Measurements from ENCODE around the gene NUMA1.

NUMA1 gene

DNA sequence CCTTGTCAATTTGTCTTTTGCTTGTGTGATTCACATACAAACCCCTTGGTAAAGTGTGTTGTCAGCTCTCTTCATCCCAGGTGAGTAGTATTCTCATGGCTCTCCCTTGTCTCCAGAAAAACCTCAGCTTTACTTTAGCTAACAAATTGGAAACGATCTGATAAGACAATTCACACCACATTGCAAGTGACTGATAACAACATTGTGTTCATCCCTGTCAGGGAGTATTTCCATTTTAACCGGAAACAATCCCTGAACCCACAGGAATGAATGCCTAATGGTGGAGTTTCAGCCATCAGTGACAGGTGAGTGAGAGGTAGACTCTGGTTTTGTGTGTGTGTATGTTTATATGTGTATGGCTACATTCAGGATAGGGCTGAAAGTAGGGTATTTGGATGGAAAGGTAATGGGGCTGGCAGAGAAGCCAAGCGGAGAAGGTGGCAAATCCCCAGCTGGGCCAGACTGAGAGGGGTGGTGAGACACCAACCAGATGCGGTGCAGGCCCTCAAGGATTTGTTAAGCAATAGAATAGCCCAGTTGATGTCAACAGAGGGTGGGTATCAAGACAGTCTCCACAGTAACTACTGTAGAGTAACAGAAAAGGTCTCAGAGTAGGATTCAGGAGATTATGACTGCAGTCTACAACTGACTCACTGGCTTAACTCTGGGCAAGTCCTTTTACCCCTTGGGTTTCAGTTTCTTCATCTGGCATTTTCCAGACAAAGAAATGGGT lies 7.9 kb upstream of the NUMA1 start:
- H3K27me3 ChIP-seq (replicated peaks in 2 of 5; ENCODE audit: control insufficient read depth in 4 of 5, insufficient read depth in 5 of 5, low read length in 4 of 5): no peaks in the 10 kb centered on the region
- H3K36me3 ChIP-seq (ENCODE audit: control insufficient read depth in 4 of 4, insufficient read depth in 4 of 4, low read length in 3 of 4): peaks cover 14 to 64% (median 35%) of the 10 kb centered on the region in 4 experiments
- POLR2A ChIA-PET: no interaction called here
- H3K4me3 ChIP-seq (ENCODE audit: control insufficient read depth in 1 of 7, extremely low read depth in 1 of 7, insufficient read depth in 4 of 7, low read depth in 2 of 7, low read length in 6 of 7): no peak overlapping the region
- H3K9me3 ChIP-seq (ENCODE audit: control extremely low read depth in 1 of 5, control insufficient read depth in 4 of 5, insufficient read depth in 2 of 5, low read depth in 1 of 5, low read length in 4 of 5): no peaks in the 10 kb centered on the region
- no peak overlapping the region for H3K27ac ChIP-seq (ENCODE audit: insufficient read depth in 1 of 2, low read depth in 1 of 2, low read length in 2 of 2, poor library complexity in 1 of 2, severe bottlenecking in 2 of 2)
- peaks cover 0 to 18% (median 13%) of the 10 kb centered on the region in 4 experiments for H3K4me1 ChIP-seq (ENCODE audit: control extremely low read depth in 1 of 4, control insufficient read depth in 4 of 4, insufficient read depth in 4 of 4, low read length in 3 of 4)
- no peak for DNase-seq
- CTCF ChIA-PET: interaction anchor here (0.9 to 8.2 kb wide), 5 partner anchors 10 to 64 kb away, joined by 3 to 86 read pairs (median 23); partner anchors contain the start of gene LAMTOR1
- 97% methylated on average over 3 of the region's 4 CpGs for WGBS (ENCODE audit: insufficient coverage)

- Histone ChIP-seq H3K4me1 (ENCODE audit: control extremely low read depth in 1 of 4, control insufficient read depth in 4 of 4, insufficient read depth in 4 of 4, low read length in 3 of 4) (peaks cover 6 to 23% (median 20%) of the 10 kb centered on the region in 4 experiments), H3K4me3 (ENCODE audit: control insufficient read depth in 1 of 7, extremely low read depth in 1 of 7, insufficient read depth in 4 of 7, low read depth in 2 of 7, low read length in 6 of 7) (no peak overlapping the region), H3K36me3 (ENCODE audit: control insufficient read depth in 4 of 4, insufficient read depth in 4 of 4, low read length in 3 of 4) (peaks cover 9 to 53% (median 33%) of the 10 kb centered on the region in 4 experiments), H3K9me3 (ENCODE audit: control extremely low read depth in 1 of 5, control insufficient read depth in 4 of 5, insufficient read depth in 2 of 5, low read depth in 1 of 5, low read length in 4 of 5) (no peaks in the 10 kb centered on the region), H3K27ac (ENCODE audit: insufficient read depth in 1 of 2, low read depth in 1 of 2, low read length in 2 of 2, poor library complexity in 1 of 2, severe bottlenecking in 2 of 2) (peak overlapping the region in 1 of 2 experiments; percentile 15), H3K27me3 (replicated peaks in 2 of 5; ENCODE audit: control insufficient read depth in 4 of 5, insufficient read depth in 5 of 5, low read length in 4 of 5) (no peaks in the 10 kb centered on the region)
- WGBS (ENCODE audit: insufficient coverage): 100% methylated on average over 1 of the region's 3 CpGs
- ChIA-PET POLR2A (interaction anchor here (0.6 kb wide), 1 partner anchor 12 kb away, joined by 4 read pairs; no protein-coding TSS in a partner anchor), CTCF (interaction anchor here (1.1 to 8.2 kb wide), 14 partner anchors 8 to 346 kb away, joined by 3 to 86 read pairs (median 4); partner anchors contain the start of gene LAMTOR1)
- DNase-seq: no peak
Observed at GRCh38 chr11:72085621-72086351, 5.4 kb upstream of the NUMA1 start.

DNA sequence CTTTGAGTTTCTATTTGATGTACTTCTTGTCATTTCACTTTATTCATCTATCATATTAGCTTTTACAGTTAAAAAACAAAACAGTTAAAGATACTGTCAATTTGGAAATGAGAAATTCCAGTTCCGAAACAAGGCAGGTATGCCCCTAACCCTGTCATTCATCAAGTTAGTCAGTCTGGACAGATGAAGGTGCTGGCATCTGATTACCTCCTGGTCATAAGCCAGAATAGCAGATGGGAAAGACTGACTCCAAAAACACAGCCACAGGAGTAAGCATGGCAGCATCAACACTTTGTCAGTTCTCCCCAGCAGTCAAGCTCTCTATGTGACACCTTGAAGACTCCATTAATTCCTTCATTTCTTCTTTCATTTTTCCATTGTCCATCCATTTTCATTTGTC lies 4.6 kb upstream of the NUMA1 start:
- no peaks in the 10 kb centered on the region for H3K27me3 ChIP-seq (replicated peaks in 2 of 5; ENCODE audit: control insufficient read depth in 4 of 5, insufficient read depth in 5 of 5, low read length in 4 of 5)
- peaks cover 6 to 20% (median 19%) of the 10 kb centered on the region in 4 experiments for H3K4me1 ChIP-seq (ENCODE audit: control extremely low read depth in 1 of 4, control insufficient read depth in 4 of 4, insufficient read depth in 4 of 4, low read length in 3 of 4)
- ChIA-PET CTCF (interaction anchor here (1.1 to 8.2 kb wide), 12 partner anchors 11 to 347 kb away, joined by 3 to 86 read pairs (median 6); partner anchors contain the start of gene LAMTOR1), POLR2A (interaction anchor here (0.6 to 0.7 kb wide), 2 partner anchors 96 to 1907 kb away, joined by 3 read pairs; no protein-coding TSS in a partner anchor)
- H3K4me3 ChIP-seq (ENCODE audit: control insufficient read depth in 1 of 7, extremely low read depth in 1 of 7, insufficient read depth in 4 of 7, low read depth in 2 of 7, low read length in 6 of 7): no peak overlapping the region
- H3K27ac ChIP-seq (ENCODE audit: insufficient read depth in 1 of 2, low read depth in 1 of 2, low read length in 2 of 2, poor library complexity in 1 of 2, severe bottlenecking in 2 of 2): no peak overlapping the region
- 100% methylated on average over 1 of the region's 1 CpG for WGBS (ENCODE audit: insufficient coverage)
- no peak for DNase-seq
- no peaks in the 10 kb centered on the region for H3K9me3 ChIP-seq (ENCODE audit: control extremely low read depth in 1 of 5, control insufficient read depth in 4 of 5, insufficient read depth in 2 of 5, low read depth in 1 of 5, low read length in 4 of 5)
- H3K36me3 ChIP-seq (ENCODE audit: control insufficient read depth in 4 of 4, insufficient read depth in 4 of 4, low read length in 3 of 4): peaks cover 9 to 45% (median 26%) of the 10 kb centered on the region in 4 experiments

DNA sequence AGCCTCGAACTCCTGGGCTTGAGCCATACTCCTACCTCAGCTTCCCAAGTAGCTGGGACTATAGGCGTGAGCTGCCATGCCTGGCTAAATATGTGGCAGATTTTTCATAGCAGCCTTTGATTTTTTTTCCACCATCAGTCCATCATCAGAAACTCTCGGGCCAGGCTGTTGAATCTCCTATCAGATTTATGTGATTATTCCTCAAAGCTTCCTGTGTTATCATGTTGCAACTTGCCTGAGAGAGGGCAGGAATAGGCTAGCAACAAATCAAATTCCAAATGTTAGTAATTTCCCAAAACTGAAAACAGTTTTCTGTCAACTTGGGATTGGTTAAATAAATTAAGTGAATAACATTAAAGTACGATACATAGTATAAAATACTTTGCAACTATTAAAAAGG lies 3.7 kb upstream of the NUMA1 start:
- H3K27ac ChIP-seq (ENCODE audit: insufficient read depth in 1 of 2, low read depth in 1 of 2, low read length in 2 of 2, poor library complexity in 1 of 2, severe bottlenecking in 2 of 2): no peak overlapping the region
- H3K9me3 ChIP-seq (ENCODE audit: control extremely low read depth in 1 of 5, control insufficient read depth in 4 of 5, insufficient read depth in 2 of 5, low read depth in 1 of 5, low read length in 4 of 5): no peaks in the 10 kb centered on the region
- ChIA-PET POLR2A (interaction anchor here (0.6 kb wide), 1 partner anchor 53 kb away, joined by 10 read pairs; no protein-coding TSS in a partner anchor), CTCF (interaction anchor here (0.9 to 8.2 kb wide), 8 partner anchors 9 to 98 kb away, joined by 3 to 86 read pairs (median 6); partner anchors contain the start of gene LAMTOR1)
- WGBS (ENCODE audit: insufficient coverage): 94% methylated on average over 2 of the region's 4 CpGs
- H3K4me3 ChIP-seq (ENCODE audit: control insufficient read depth in 1 of 7, extremely low read depth in 1 of 7, insufficient read depth in 4 of 7, low read depth in 2 of 7, low read length in 6 of 7): no peak overlapping the region
- H3K36me3 ChIP-seq (ENCODE audit: control insufficient read depth in 4 of 4, insufficient read depth in 4 of 4, low read length in 3 of 4): peaks cover 9 to 36% (median 20%) of the 10 kb centered on the region in 4 experiments
- H3K27me3 ChIP-seq (replicated peaks in 2 of 5; ENCODE audit: control insufficient read depth in 4 of 5, insufficient read depth in 5 of 5, low read length in 4 of 5): no peaks in the 10 kb centered on the region
- no peak for DNase-seq
- peaks cover 6 to 26% (median 24%) of the 10 kb centered on the region in 4 experiments for H3K4me1 ChIP-seq (ENCODE audit: control extremely low read depth in 1 of 4, control insufficient read depth in 4 of 4, insufficient read depth in 4 of 4, low read length in 3 of 4)

DNA sequence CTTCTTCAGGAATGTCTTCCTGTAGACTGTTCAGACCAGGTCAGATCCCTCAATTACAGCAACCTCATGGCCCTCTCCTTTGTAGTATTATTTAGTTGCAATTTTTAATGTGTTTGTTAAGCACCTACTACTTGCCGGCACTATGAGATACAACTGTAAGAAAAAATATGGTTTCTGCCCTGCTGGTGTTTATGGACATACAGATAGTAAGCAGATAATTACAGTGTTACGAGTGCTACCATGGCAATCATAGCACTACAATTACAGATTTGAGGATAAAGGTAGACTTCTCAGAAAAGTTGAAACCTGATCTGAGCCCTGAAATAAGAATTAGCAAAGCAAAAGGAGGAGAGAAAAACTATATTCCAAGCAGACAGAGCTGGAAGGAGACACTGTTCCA lies 3.1 kb upstream of the NUMA1 start:
- Histone ChIP-seq H3K27me3 (replicated peaks in 2 of 5; ENCODE audit: control insufficient read depth in 4 of 5, insufficient read depth in 5 of 5, low read length in 4 of 5) (no peaks in the 10 kb centered on the region), H3K9me3 (ENCODE audit: control extremely low read depth in 1 of 5, control insufficient read depth in 4 of 5, insufficient read depth in 2 of 5, low read depth in 1 of 5, low read length in 4 of 5) (no peaks in the 10 kb centered on the region), H3K36me3 (ENCODE audit: control insufficient read depth in 4 of 4, insufficient read depth in 4 of 4, low read length in 3 of 4) (peaks cover 8 to 29% (median 15%) of the 10 kb centered on the region in 4 experiments), H3K4me3 (ENCODE audit: control insufficient read depth in 1 of 7, extremely low read depth in 1 of 7, insufficient read depth in 4 of 7, low read depth in 2 of 7, low read length in 6 of 7) (no peak overlapping the region), H3K4me1 (ENCODE audit: control extremely low read depth in 1 of 4, control insufficient read depth in 4 of 4, insufficient read depth in 4 of 4, low read length in 3 of 4) (peaks cover 6 to 32% (median 29%) of the 10 kb centered on the region in 4 experiments), H3K27ac (ENCODE audit: insufficient read depth in 1 of 2, low read depth in 1 of 2, low read length in 2 of 2, poor library complexity in 1 of 2, severe bottlenecking in 2 of 2) (no peak overlapping the region)
- POLR2A ChIA-PET: no interaction called here
- CTCF ChIA-PET: interaction anchor here (0.9 to 8.2 kb wide), 6 partner anchors 9 to 61 kb away, joined by 4 to 86 read pairs (median 16); partner anchors contain the start of gene LAMTOR1
- DNase-seq: no peak
- no CpG with 5 or more reads among the region's 2 CpGs for WGBS (ENCODE audit: insufficient coverage)

DNA sequence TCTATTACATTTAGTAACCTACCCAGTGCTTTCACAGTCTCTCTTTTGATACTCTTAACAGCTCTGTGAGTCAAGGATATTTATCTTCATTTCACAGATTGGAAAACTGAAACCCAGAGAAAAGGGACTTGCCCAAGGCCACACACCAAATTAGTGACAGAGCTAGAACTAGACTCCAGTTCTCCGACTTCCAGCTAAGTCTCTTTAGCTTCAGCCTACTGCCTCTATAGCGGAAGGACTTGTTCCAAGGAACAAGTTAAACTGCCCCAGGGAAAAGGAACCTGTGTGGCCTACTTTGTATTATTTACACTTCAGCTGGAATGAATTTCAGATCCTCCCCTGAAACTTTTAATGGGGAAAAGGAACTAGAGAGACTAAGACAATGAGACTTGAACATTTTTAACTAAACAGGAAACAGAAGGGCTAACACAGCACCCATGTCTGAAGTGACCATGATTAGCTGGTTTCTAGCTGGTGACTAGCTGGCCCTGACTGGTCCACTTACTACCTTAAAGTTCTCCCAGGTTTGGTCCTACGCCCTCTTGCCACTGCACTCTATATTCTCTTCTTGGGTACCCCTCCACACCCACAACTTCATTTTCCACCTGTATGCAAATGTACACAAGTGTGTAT lies 1.6 kb upstream of the NUMA1 start:
- CTCF ChIA-PET: interaction anchor here (0.9 to 8.2 kb wide), 22 partner anchors 9 to 351 kb away, joined by 3 to 86 read pairs (median 4); partner anchors contain the start of genes CLPB and LAMTOR1
- H3K27ac ChIP-seq (ENCODE audit: insufficient read depth in 1 of 2, low read depth in 1 of 2, low read length in 2 of 2, poor library complexity in 1 of 2, severe bottlenecking in 2 of 2): peak overlapping the region in 1 of 2 experiments; percentile 90

More for the DNA sequence above, 1.6 kb upstream of the NUMA1 start:
- WGBS (ENCODE audit: insufficient coverage): 88% methylated on average over 3 of the region's 3 CpGs
- Histone ChIP-seq H3K27me3 (replicated peaks in 2 of 5; ENCODE audit: control insufficient read depth in 4 of 5, insufficient read depth in 5 of 5, low read length in 4 of 5) (no peaks in the 10 kb centered on the region), H3K4me3 (ENCODE audit: control insufficient read depth in 1 of 7, extremely low read depth in 1 of 7, insufficient read depth in 4 of 7, low read depth in 2 of 7, low read length in 6 of 7) (peak overlapping the region in 1 of 7 experiments; percentile 43), H3K9me3 (ENCODE audit: control extremely low read depth in 1 of 5, control insufficient read depth in 4 of 5, insufficient read depth in 2 of 5, low read depth in 1 of 5, low read length in 4 of 5) (no peaks in the 10 kb centered on the region), H3K4me1 (ENCODE audit: control extremely low read depth in 1 of 4, control insufficient read depth in 4 of 4, insufficient read depth in 4 of 4, low read length in 3 of 4) (peaks cover 6 to 42% (median 31%) of the 10 kb centered on the region in 4 experiments), H3K36me3 (ENCODE audit: control insufficient read depth in 4 of 4, insufficient read depth in 4 of 4, low read length in 3 of 4) (peaks cover 0 to 20% (median 8%) of the 10 kb centered on the region in 4 experiments)
- DNase-seq: peak in 2 of 3 donors; percentile 40 to 57
- POLR2A ChIA-PET: interaction anchor here (0.6 to 1.4 kb wide), 4 partner anchors 19 to 1849 kb away, joined by 3 to 6 read pairs (median 4); no protein-coding TSS in a partner anchor
